Spinal cord (tissue), 10 donors: ENCODE measurements around the gene CFAP221. TPM values are rescaled to one million over a fixed set of nuclear protein-coding genes. Genes with fewer than 3 reads are reported as not detected.

ENCODE experiments used
- DNase-seq, 6 donors: peaks; one replicate each; pipeline versions ENCODE4 v3.0.0 to v3.0.0-alpha.2; 2013 to 2015; ENCODE audit warnings: low spot score in 6 of 6, low read depth in 4 of 6
- H3K27ac ChIP-seq: one replicate; pipeline ENCODE4 v1.5.1; 2013; ENCODE audit warnings: low read depth, low read length, control low read depth
- H3K27me3 ChIP-seq: one replicate; pipeline ENCODE4 v1.6.1; 2013; ENCODE audit warnings: low read length; ENCODE audit not compliant: control insufficient read depth, insufficient read depth
- H3K36me3 ChIP-seq: one replicate; pipeline ENCODE4 v1.6.1; 2013; ENCODE audit warnings: low read length; ENCODE audit not compliant: control insufficient read depth, insufficient read depth
- H3K4me1 ChIP-seq: one replicate; pipeline ENCODE4 v1.6.1; 2013; ENCODE audit warnings: low read length; ENCODE audit not compliant: control insufficient read depth, insufficient read depth
- H3K4me3 ChIP-seq: one replicate; pipeline ENCODE4 v1.5.1; 2013; ENCODE audit warnings: low read depth, low read length, control low read depth
- H3K9me3 ChIP-seq: one replicate; pipeline ENCODE4 v1.6.1; 2013; ENCODE audit warnings: low read length; ENCODE audit not compliant: control insufficient read depth, insufficient read depth
- WGBS: methylation state at CpG from one replicate; pipeline ENCODE4 v1.1.5; 2013; ENCODE audit warnings: missing lambda C conversion rate; ENCODE audit not compliant: insufficient coverage; 5-methylcytosine and 5-hydroxymethylcytosine counted together
- polyA plus RNA-seq, 2 donors: library from polyadenylated mRNA; unstranded; fragments of 120-200 nt; gene quantifications; one replicate each; pipeline ENCODE4 v1.2.1, GENCODE V29; 2013; ENCODE audit not compliant: insufficient read length in 2 of 2
- total RNA-seq, 2 donors: library from RNA; depleted of rRNA in 1 of 2; stranded (reverse); fragments of 120-200 nt in 1 of 2; fragments of >200 nt in 1 of 2; gene quantifications; one replicate each; pipeline versions ENCODE4 v1.2.3 to v1.2.4, GENCODE V29; 2013 to 2014
- donor health status: healthy.

CFAP221 gene
- total and polyA plus RNA-seq, 4 donors, result 12.8 to 20.3 (median 15.7) TPM

DNA sequence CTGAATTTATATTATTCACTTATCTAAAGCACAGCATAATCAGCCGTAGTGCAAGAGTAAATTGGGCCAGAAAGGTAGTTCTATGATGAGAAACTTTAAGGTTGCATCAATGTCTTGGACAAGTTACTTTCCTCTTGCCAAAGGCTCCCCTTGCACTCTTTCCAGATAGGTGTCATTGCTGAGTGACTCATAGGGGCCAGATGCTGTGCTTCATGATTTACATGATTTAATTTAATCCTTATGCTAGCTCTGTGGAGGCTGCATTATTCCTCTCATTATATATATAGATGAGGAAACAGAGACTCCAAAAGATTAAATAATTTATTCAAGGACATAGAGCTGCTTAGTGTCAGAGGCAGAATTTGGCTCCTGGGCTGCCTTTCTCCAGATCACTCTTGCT lies 5.0 kb downstream of the CFAP221 start:
- Histone ChIP-seq H3K9me3 (no peaks in the 10 kb centered on the region), H3K4me1 (peaks cover 7% of the 10 kb centered on the region), H3K27me3 (no peaks in the 10 kb centered on the region), H3K4me3 (no peak overlapping the region), H3K27ac (no peak overlapping the region), H3K36me3 (peaks cover 6% of the 10 kb centered on the region)
- WGBS, result no CpG with 5 or more reads among the region's 1 CpG
- no peak for DNase-seq

DNA sequence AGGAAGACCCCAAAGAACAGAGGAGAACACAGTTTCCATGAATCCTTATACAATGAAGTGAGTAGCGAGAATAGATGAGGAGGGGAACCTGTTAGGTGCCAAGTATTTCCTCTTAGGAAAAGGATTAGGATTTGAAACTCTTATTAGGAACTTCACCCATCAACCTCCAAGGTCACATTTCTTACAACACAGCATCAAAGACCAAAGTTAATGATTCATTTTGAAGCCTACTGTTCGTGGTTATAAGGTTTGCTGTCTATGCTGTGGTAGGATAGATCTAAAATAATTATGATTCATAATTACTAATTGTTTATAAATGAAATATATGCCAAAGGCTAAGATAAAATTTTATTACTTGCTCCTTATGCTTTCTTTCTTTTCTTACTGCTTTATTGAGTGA lies 6.1 kb downstream of the CFAP221 start:
- no peak overlapping the region for H3K27ac ChIP-seq
- no CpG with 5 or more reads among the region's 2 CpGs for WGBS
- DNase-seq, result no peak
- no peaks in the 10 kb centered on the region for H3K4me1 ChIP-seq
- peaks cover 6% of the 10 kb centered on the region for H3K36me3 ChIP-seq
- H3K9me3 ChIP-seq, result no peaks in the 10 kb centered on the region
- no peak overlapping the region for H3K4me3 ChIP-seq
- no peaks in the 10 kb centered on the region for H3K27me3 ChIP-seq

- Histone ChIP-seq H3K4me1 (no peaks in the 10 kb centered on the region), H3K4me3 (no peak overlapping the region), H3K27me3 (no peaks in the 10 kb centered on the region), H3K36me3 (peaks cover 6% of the 10 kb centered on the region), H3K9me3 (no peaks in the 10 kb centered on the region), H3K27ac (no peak overlapping the region)
- no CpG with 5 or more reads among the region's 1 CpG for WGBS
- DNase-seq, result no peak
These were observed 6.6 kb downstream of the CFAP221 start for GRCh38 chr2:119550856-119551255.

DNA sequence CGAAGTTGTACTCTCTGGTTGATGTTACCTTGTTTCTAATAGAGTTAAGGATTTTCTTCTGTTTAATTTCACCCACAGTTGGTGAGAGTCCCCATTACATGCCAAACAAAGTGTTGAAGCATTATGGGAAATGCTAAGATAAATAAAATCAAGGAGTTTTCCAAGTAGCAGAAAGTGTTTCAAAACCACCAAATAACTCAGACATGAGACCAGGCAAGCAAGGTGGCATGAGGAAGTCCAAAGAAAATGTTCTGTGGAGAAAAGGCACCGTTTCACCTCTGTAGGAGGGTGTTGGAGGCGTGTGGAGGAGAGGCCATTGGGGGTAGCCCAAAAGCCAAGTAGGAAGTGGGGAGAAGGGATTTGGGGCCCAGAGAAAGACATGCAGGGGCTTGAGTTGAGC lies 8.7 kb downstream of the CFAP221 start:
- no peak overlapping the region for H3K4me3 ChIP-seq
- H3K9me3 ChIP-seq, result no peaks in the 10 kb centered on the region
- DNase-seq, result no peak
- no peaks in the 10 kb centered on the region for H3K27me3 ChIP-seq
- no peaks in the 10 kb centered on the region for H3K4me1 ChIP-seq
- 100% methylated on average over 2 of the region's 3 CpGs for WGBS
- H3K36me3 ChIP-seq, result peaks cover 6% of the 10 kb centered on the region
- H3K27ac ChIP-seq, result no peak overlapping the region

GRCh38 chr2:119553687-119554344 lies 9.6 kb downstream of the CFAP221 start:
- H3K27ac ChIP-seq, result no peak overlapping the region
- DNase-seq, result no peak
- no peaks in the 10 kb centered on the region for H3K4me1 ChIP-seq
- no peak overlapping the region for H3K4me3 ChIP-seq
- 100% methylated on average over 3 of the region's 7 CpGs for WGBS
- H3K9me3 ChIP-seq, result no peaks in the 10 kb centered on the region
- no peaks in the 10 kb centered on the region for H3K27me3 ChIP-seq
- H3K36me3 ChIP-seq, result peaks cover 6% of the 10 kb centered on the region

DNA sequence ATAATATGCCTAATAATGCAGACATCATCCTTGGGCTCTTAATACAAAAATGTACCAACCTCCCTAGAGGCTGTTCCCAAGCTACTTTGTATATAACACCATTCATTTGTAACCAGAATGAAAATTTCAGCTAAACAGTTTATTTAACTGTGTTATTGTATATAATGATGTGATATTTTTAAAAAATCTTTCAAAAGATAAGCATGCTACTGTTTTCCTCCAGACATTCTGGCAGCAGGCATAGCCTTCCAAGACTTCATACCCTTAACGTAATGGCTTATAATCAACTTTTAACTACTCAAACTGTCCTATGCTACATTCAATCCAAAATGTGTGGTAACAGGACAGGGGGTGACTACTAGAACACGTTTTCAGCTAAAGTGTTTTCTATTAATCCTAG lies 21.2 kb downstream of the CFAP221 start:
- DNase-seq, result no peak
- WGBS, result no CpG with 5 or more reads among the region's 2 CpGs
- no peaks in the 10 kb centered on the region for H3K4me1 ChIP-seq
- no peak overlapping the region for H3K4me3 ChIP-seq
- H3K36me3 ChIP-seq, result no peaks in the 10 kb centered on the region
- H3K9me3 ChIP-seq, result no peaks in the 10 kb centered on the region
- H3K27ac ChIP-seq, result no peak overlapping the region
- no peaks in the 10 kb centered on the region for H3K27me3 ChIP-seq

DNA sequence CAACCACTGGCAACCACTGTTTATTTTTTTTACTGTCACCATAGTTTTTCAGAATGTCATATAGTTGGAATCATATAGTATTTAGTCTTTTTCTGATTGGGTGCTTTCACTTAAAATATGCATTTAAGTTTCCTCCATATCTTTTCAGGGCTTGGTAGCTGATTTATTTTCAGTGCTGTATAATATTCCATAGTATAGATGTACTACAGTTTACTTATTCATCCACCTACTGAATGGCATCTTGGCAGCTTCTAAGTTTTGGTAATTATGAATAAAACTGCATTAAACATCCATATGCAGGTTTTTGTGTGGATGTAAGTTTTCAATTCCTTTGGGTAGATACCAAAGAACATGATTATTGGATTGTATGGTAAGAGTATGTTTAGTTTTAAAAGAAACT lies 23.0 kb downstream of the CFAP221 start:
- Histone ChIP-seq H3K27me3 (no peaks in the 10 kb centered on the region), H3K4me1 (no peaks in the 10 kb centered on the region), H3K36me3 (no peaks in the 10 kb centered on the region)

GRCh38 chr2:119574108-119574815 lies 30.0 kb downstream of the CFAP221 start:
- Histone ChIP-seq H3K4me3 (no peak overlapping the region), H3K9me3 (no peaks in the 10 kb centered on the region), H3K27ac (no peak overlapping the region), H3K27me3 (no peaks in the 10 kb centered on the region), H3K4me1 (no peaks in the 10 kb centered on the region), H3K36me3 (peaks cover 2% of the 10 kb centered on the region)
- DNase-seq, result no peak
- no CpG with 5 or more reads among the region's 3 CpGs for WGBS

More for the DNA sequence above, 23.0 kb downstream of the CFAP221 start:
- H3K27ac ChIP-seq, result no peak overlapping the region
- H3K4me3 ChIP-seq, result no peak overlapping the region
- DNase-seq, result no peak
- no peaks in the 10 kb centered on the region for H3K9me3 ChIP-seq

DNA sequence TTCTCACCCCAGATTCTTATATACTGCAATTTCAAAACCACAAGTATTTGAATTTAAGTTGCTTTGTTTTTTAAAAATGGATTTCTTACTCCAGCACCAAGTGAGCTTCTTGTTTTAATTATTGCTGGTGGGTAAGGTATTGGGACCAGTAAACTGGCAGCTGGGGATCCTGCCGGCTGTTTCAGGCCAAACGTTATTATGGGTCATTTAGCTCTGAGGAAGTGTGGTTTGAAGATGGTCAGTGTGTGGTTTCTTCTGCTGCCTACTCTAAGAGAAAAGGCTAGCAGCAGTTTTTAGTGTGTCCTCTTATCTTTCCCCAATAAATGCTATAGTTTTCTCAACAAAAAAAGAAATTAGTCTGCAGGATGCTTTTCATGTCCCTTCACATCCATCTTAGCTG lies 30.6 kb downstream of the CFAP221 start:
- Histone ChIP-seq H3K27ac (no peak overlapping the region), H3K9me3 (no peaks in the 10 kb centered on the region), H3K4me1 (no peaks in the 10 kb centered on the region), H3K36me3 (peaks cover 2% of the 10 kb centered on the region), H3K4me3 (no peak overlapping the region), H3K27me3 (no peaks in the 10 kb centered on the region)
- no peak for DNase-seq
- WGBS, result no CpG with 5 or more reads among the region's 2 CpGs

- H3K27me3 ChIP-seq, result no peaks in the 10 kb centered on the region
- no CpG with 5 or more reads among the region's 1 CpG for WGBS
- no peaks in the 10 kb centered on the region for H3K9me3 ChIP-seq
- no peak for DNase-seq
- H3K4me1 ChIP-seq, result no peaks in the 10 kb centered on the region
- no peak overlapping the region for H3K27ac ChIP-seq
- peaks cover 2% of the 10 kb centered on the region for H3K36me3 ChIP-seq
- H3K4me3 ChIP-seq, result no peak overlapping the region
These were observed 31.2 kb downstream of the CFAP221 start for GRCh38 chr2:119575439-119575838.
